ENCODE measurements around the gene PHLDB2.

GRCh38 chr3:111936191-111936841 lies 77.3 kb downstream of the PHLDB2 start:
- no peak for TF ChIP-seq CTCF (conservative IDR thresholded peaks at IDR 0.05; ENCODE audit: low read length)
- TF ChIP-seq EZH2phosphoT487 (IDR thresholded peaks at IDR 0.05; ENCODE audit: borderline replicate concordance, low read depth, low read length) = no peak

Measured in OCI-LY7 (cell line).